Panc1 (cell line): ENCODE results near the gene WDR64. TPM values are rescaled to one million over a fixed set of nuclear protein-coding genes. Genes with fewer than 3 reads are reported as not detected.

Experiments
- ATAC-seq: fragments of 200-7000 bp; cut with Tn5 transposase; 2 replicates; pipeline ENCODE4 v1.9.1; 2020; ENCODE audit warnings: mild to moderate bottlenecking, moderate library complexity
- BruUV-seq: library from RNA; stranded (reverse); fragments of 400-500 nt; replicated peaks from 2 replicates; lab custom pipeline; 2021; lab: Mats Ljungman, UMichigan
- CTCF ChIA-PET: fragments of 300-600 bp; sonication (Branson Sonifier 250); formaldehyde crosslinking; loops from one replicate; lab custom pipeline; 2022; ENCODE audit warnings: antibody characterized with exemption; lab: Charles Lee
- POLR2A ChIA-PET: fragments of 300-600 bp; sonication (Branson Sonifier 250); formaldehyde crosslinking; loops from one replicate; lab custom pipeline; 2022; ENCODE audit warnings: antibody characterized with exemption; lab: Charles Lee
- DNase-seq: peaks from one replicate; pipeline ENCODE4 v3.0.0-alpha.2; 2010; ENCODE audit warnings: low read depth, low spot score
- H3K27ac ChIP-seq: 2 replicates; pipeline ENCODE4 v1.5.1; 2011; ENCODE audit warnings: mild to moderate bottlenecking, low read length, inconsistent platforms
- H3K27me3 ChIP-seq: fragments of 200-500 bp; sonication (Bioruptor generic); 2 replicates; pipeline ENCODE4 v1.6.0; 2014; ENCODE audit warnings: low read length, inconsistent platforms; ENCODE audit not compliant: control insufficient read depth, insufficient read depth
- H3K36me3 ChIP-seq: fragments of 200-500 bp; sonication (Bioruptor generic); 2 replicates; pipeline ENCODE4 v1.5.1; 2014; ENCODE audit warnings: inconsistent platforms, mild to moderate bottlenecking, low read length, moderate library complexity; ENCODE audit not compliant: control insufficient read depth, insufficient read depth
- H3K4me1 ChIP-seq: 2 replicates; pipeline ENCODE4 v1.5.1; 2011; ENCODE audit warnings: inconsistent platforms, mild to moderate bottlenecking, low read length, moderate library complexity; ENCODE audit not compliant: control insufficient read depth, insufficient read depth
- H3K4me3 ChIP-seq, 2 experiments: 2 replicates each; pipeline ENCODE4 v1.5.1; 2011 to 2012; ENCODE audit warnings: low read depth in 2 of 2, low read length in 2 of 2, mild to moderate bottlenecking in 2 of 2, inconsistent platforms in 1 of 2, moderate library complexity in 1 of 2
- H3K9me3 ChIP-seq: fragments of 200-500 bp; sonication (Bioruptor generic); 2 replicates; pipeline ENCODE4 v1.5.1; 2014; ENCODE audit warnings: low read depth, mild to moderate bottlenecking, inconsistent platforms, low read length, moderate library complexity; ENCODE audit not compliant: control insufficient read depth, insufficient read depth
- CTCF ChIP-seq: fragments of 450-650 bp; IDR thresholded peaks from 2 replicates; pipeline ENCODE4 v1.5.1; 2017; ENCODE audit warnings: mild to moderate bottlenecking
- POLR2AphosphoS5 ChIP-seq: IDR thresholded peaks from 2 replicates; pipeline ENCODE4 v1.6.1; 2012; ENCODE audit warnings: mild to moderate bottlenecking, low read depth, low read length, moderate library complexity
- SIN3A ChIP-seq: IDR thresholded peaks from 2 replicates; pipeline ENCODE4 v1.6.1; 2012; ENCODE audit warnings: low read depth, mild to moderate bottlenecking, low read length, moderate library complexity, borderline replicate concordance; ENCODE audit not compliant: insufficient read depth
- TCF7L2 ChIP-seq: IDR thresholded peaks from 2 replicates; pipeline ENCODE4 v1.6.1; 2011; ENCODE audit warnings: mild to moderate bottlenecking, low read depth, low read length, inconsistent platforms
- in situ Hi-C: cut with HindIII; loops from 2 replicates; pipeline ENCODE4 v1.10.0; 2016; ENCODE audit warnings: low sequenced_read_pairs, low pct_unique_long_range_greater_than_20kb
- intact Hi-C: fragments of 100-400 bp; cut with micrococcal nuclease; formaldehyde crosslinking; loops from one replicate; pipeline ENCODE4 v1.10.0; 2022; ENCODE audit not compliant: unreplicated experiment
- total RNA-seq: library from RNA; stranded (reverse); gene quantifications from one replicate; pipeline ENCODE4 v1.2.1, GENCODE V29; 2021; ENCODE audit not compliant: unreplicated experiment
- TF ChIP-seq, protein P1 (sequence below), 2 experiments: IDR thresholded peaks; 2 replicates each; pipeline ENCODE4 v1.6.1; 2011 to 2012; ENCODE audit warnings: low read depth in 2 of 2, control low read depth in 1 of 2, low read length in 1 of 2, mild to moderate bottlenecking in 1 of 2, moderate library complexity in 1 of 2; ENCODE audit not compliant: insufficient read depth in 1 of 2

Gene WDR64
- total RNA-seq, 1 experiment from 2014 or later, result not detected

- POLR2A ChIA-PET, result no interaction called here
Observed at GRCh38 chr1:241837416-241837815, 185.3 kb downstream of the WDR64 start.

GRCh38 chr1:241837901-241838300 is 185.8 kb downstream of the WDR64 start:
- Histone ChIP-seq H3K36me3 (no peaks in the 10 kb centered on the region), H3K9me3 (no peaks in the 10 kb centered on the region), H3K4me3 (no peak overlapping the region), H3K4me1 (no peaks in the 10 kb centered on the region), H3K27ac (no peak overlapping the region), H3K27me3 (no peaks in the 10 kb centered on the region)
- CTCF ChIA-PET, result interaction anchor here (0.7 kb wide), 1 partner anchor 334 kb away, joined by 3 read pairs; no protein-coding TSS in a partner anchor
- no peak for DNase-seq
- POLR2A ChIA-PET, result no interaction called here
- TF ChIP-seq, protein P1, sequence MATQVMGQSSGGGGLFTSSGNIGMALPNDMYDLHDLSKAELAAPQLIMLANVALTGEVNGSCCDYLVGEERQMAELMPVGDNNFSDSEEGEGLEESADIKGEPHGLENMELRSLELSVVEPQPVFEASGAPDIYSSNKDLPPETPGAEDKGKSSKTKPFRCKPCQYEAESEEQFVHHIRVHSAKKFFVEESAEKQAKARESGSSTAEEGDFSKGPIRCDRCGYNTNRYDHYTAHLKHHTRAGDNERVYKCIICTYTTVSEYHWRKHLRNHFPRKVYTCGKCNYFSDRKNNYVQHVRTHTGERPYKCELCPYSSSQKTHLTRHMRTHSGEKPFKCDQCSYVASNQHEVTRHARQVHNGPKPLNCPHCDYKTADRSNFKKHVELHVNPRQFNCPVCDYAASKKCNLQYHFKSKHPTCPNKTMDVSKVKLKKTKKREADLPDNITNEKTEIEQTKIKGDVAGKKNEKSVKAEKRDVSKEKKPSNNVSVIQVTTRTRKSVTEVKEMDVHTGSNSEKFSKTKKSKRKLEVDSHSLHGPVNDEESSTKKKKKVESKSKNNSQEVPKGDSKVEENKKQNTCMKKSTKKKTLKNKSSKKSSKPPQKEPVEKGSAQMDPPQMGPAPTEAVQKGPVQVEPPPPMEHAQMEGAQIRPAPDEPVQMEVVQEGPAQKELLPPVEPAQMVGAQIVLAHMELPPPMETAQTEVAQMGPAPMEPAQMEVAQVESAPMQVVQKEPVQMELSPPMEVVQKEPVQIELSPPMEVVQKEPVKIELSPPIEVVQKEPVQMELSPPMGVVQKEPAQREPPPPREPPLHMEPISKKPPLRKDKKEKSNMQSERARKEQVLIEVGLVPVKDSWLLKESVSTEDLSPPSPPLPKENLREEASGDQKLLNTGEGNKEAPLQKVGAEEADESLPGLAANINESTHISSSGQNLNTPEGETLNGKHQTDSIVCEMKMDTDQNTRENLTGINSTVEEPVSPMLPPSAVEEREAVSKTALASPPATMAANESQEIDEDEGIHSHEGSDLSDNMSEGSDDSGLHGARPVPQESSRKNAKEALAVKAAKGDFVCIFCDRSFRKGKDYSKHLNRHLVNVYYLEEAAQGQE (IDR thresholded peaks at IDR 0.05; ENCODE audit: insufficient read depth in 1 of 2, low read depth in 2 of 2, low read length in 1 of 2), result no peak
- TF ChIP-seq SIN3A, result no peak
- no peak for TF ChIP-seq TCF7L2
- no peak for TF ChIP-seq CTCF
- no peak for TF ChIP-seq POLR2AphosphoS5
- ATAC-seq, result no peak
- intact Hi-C loops (no loop called here), in situ Hi-C loops (no loop called here)
- no TSS peak for BruUV-seq

More at GRCh38 chr1:241837416-241837815, 185.3 kb downstream of the WDR64 start:
- no peaks in the 10 kb centered on the region for H3K4me1 ChIP-seq
- CTCF ChIA-PET, result no interaction called here
- no peak overlapping the region for H3K4me3 ChIP-seq
- intact Hi-C loops, result no loop called here
- in situ Hi-C loops, result no loop called here
- ATAC-seq (no peak), DNase-seq (no peak)
- H3K36me3 ChIP-seq, result no peaks in the 10 kb centered on the region
- H3K9me3 ChIP-seq, result no peaks in the 10 kb centered on the region
- no peak overlapping the region for H3K27ac ChIP-seq
- BruUV-seq, result no TSS peak
- no peaks in the 10 kb centered on the region for H3K27me3 ChIP-seq
- TF ChIP-seq SIN3A (no peak), POLR2AphosphoS5 (no peak), TCF7L2 (no peak), CTCF (no peak)
- TF ChIP-seq, protein P1 (IDR thresholded peaks at IDR 0.05; ENCODE audit: insufficient read depth in 1 of 2, low read depth in 2 of 2, low read length in 1 of 2), result no peak
